GM06990 (cell line): ENCODE measurements around the gene SNRPA.
A peak's percentile ranks its signal among the peaks of the same experiment; 100 is the strongest.
"Not testable (repeated sequence)": the region's sequence is repeated elsewhere in the genome, so short reads cannot be mapped to it uniquely, and the experiment has no call there.

ENCODE experiments used
- DNase-seq: peaks from one replicate; pipeline ENCODE4 v3.0.0-alpha.2; 2011; ENCODE audit not compliant: insufficient read length; ENCODE audit errors: extremely low read depth
- H3K27me3 ChIP-seq: replicated peaks from 2 replicates; pipeline ENCODE4 v1.6.0; 2011; ENCODE audit warnings: low read length; ENCODE audit not compliant: control insufficient read depth, insufficient read depth
- H3K36me3 ChIP-seq: 2 replicates; pipeline ENCODE4 v1.5.1; 2011; ENCODE audit warnings: low read length; ENCODE audit not compliant: control insufficient read depth, insufficient read depth
- H3K4me3 ChIP-seq: replicated peaks from 2 replicates; pipeline ENCODE4 v1.5.1; 2011; ENCODE audit warnings: low read depth, mild to moderate bottlenecking, control low read depth, low read length
- CTCF ChIP-seq: IDR thresholded peaks from 2 replicates; pipeline ENCODE4 v1.5.1; 2011; ENCODE audit warnings: low read length, control low read depth, mild to moderate bottlenecking, inconsistent platforms; ENCODE audit not compliant: insufficient read depth, poor library complexity, severe bottlenecking

The SNRPA gene

GRCh38 chr19:40809358-40810086, 58.5 kb downstream of the SNRPA start:
- no peaks in the 10 kb centered on the region for H3K27me3 ChIP-seq
- no peak for DNase-seq
- TF ChIP-seq CTCF, result no peak
- H3K36me3 ChIP-seq, result peaks cover 25% of the 10 kb centered on the region
- no peak overlapping the region for H3K4me3 ChIP-seq

- H3K36me3 ChIP-seq, result peaks cover 22% of the 10 kb centered on the region
- DNase-seq, result no peak
- H3K4me3 ChIP-seq, result no peak overlapping the region
- TF ChIP-seq CTCF, result no peak
- H3K27me3 ChIP-seq, result no peaks in the 10 kb centered on the region
Measured at GRCh38 chr19:40810160-40810559, 59.2 kb downstream of the SNRPA start.

GRCh38 chr19:40810649-40811408, 59.8 kb downstream of the SNRPA start:
- Histone ChIP-seq H3K36me3 (peaks cover 21% of the 10 kb centered on the region), H3K4me3 (peak overlapping the region; percentile 49)
- not testable (repeated sequence) for H3K27me3 ChIP-seq
- peak; percentile 68 for DNase-seq

- TF ChIP-seq CTCF, result no peak
- no peak overlapping the region for H3K4me3 ChIP-seq
- no peaks in the 10 kb centered on the region for H3K27me3 ChIP-seq
Measured at GRCh38 chr19:40811478-40812341, 60.7 kb downstream of the SNRPA start.

GRCh38 chr19:40812571-40812970, 61.6 kb downstream of the SNRPA start:
- peaks cover 15% of the 10 kb centered on the region for H3K36me3 ChIP-seq
- not testable (repeated sequence) for DNase-seq, H3K4me3 ChIP-seq, H3K27me3 ChIP-seq

More at GRCh38 chr19:40811478-40812341, 60.7 kb downstream of the SNRPA start:
- DNase-seq, result no peak
- peaks cover 19% of the 10 kb centered on the region for H3K36me3 ChIP-seq

- no peak for TF ChIP-seq CTCF
- no peak for DNase-seq
- H3K36me3 ChIP-seq, result peaks cover 10% of the 10 kb centered on the region
- no peak overlapping the region for H3K4me3 ChIP-seq
- H3K27me3 ChIP-seq, result no peaks in the 10 kb centered on the region
Measured at GRCh38 chr19:40813182-40813581, 62.2 kb downstream of the SNRPA start.
